Activated T-helper 2 cell treated with anti-CD3 and anti-CD28 coated beads, Interferon-gamma antibody, Interleukin-2, Interleukin-4, amounts not matched to agents 10 μg/mL and 5 μg/mL and 100 μg/mL, durations not matched to agents 14 hours and 24 hours and 36 hours (primary cell): ENCODE results near the gene LAMB2. TPM values are rescaled to one million over a fixed set of nuclear protein-coding genes. Genes with fewer than 3 reads are reported as not detected.

Experiments used
- DNase-seq: peaks from one replicate; pipeline ENCODE4 v3.0.0; 2021; ENCODE audit warnings: low spot score
- H3K27ac Mint-ChIP-seq: one replicate; pipeline ENCODE4 v1.8.0; 2021; ENCODE audit warnings: mixed read lengths
- H3K27me3 Mint-ChIP-seq: one replicate; pipeline ENCODE4 v1.8.0; 2021; ENCODE audit warnings: low read depth, mixed read lengths
- H3K36me3 Mint-ChIP-seq: one replicate; pipeline ENCODE4 v1.8.0; 2021; ENCODE audit warnings: low read depth, mixed read lengths
- H3K4me1 Mint-ChIP-seq: one replicate; pipeline ENCODE4 v1.8.0; 2021; ENCODE audit warnings: low read depth, mixed read lengths
- H3K4me3 Mint-ChIP-seq: one replicate; pipeline ENCODE4 v1.8.0; 2021; ENCODE audit warnings: low read depth, mild to moderate bottlenecking, moderate library complexity, mixed read lengths
- H3K9me3 Mint-ChIP-seq: one replicate; pipeline ENCODE4 v1.8.0; 2021; ENCODE audit warnings: mixed read lengths
- intact Hi-C: fragments of 100-400 bp; cut with micrococcal nuclease; formaldehyde crosslinking; loops from one replicate; pipeline ENCODE4 v1.15.1; 2023
- total RNA-seq: library from RNA; stranded (reverse); gene quantifications from 2 replicates; pipeline ENCODE4 v1.2.3, GENCODE V29; 2022

LAMB2 gene
- total RNA-seq, 1 donor from 2014 or later = 0.34 TPM

DNA sequence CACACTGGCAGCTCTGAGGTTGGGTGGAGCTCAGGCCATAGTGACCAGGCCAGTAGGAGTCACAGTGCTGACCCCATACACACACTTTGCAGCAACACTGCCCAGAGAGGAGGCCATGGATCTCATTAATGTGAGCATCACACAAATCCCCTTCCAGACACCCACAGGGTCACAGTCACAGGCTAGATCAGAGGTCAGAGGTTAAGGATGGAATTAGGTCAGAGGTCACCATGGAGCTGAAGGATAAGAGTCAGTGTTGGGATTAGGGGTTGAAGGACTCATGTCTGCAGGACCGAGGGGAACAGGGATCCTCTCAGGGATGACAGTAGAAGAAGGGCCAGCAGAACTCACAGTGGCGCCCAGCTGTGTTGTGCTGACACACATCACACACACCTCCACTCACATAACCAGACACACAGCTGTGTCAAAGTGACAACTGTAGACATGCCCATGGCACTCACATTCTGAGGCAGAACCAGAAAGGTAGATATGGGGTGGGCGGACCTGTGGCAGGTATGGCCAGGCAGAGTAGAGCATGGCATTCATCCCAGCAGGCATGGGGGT is 20.6 kb upstream of the LAMB2 start:
- intact Hi-C loops = no loop called here
- H3K27me3 Mint-ChIP-seq = no peaks in the 10 kb centered on the region
- no peaks in the 10 kb centered on the region for H3K9me3 Mint-ChIP-seq
- no peak overlapping the region for H3K27ac Mint-ChIP-seq
- H3K4me3 Mint-ChIP-seq = no peak overlapping the region
- no peak for DNase-seq
- no peaks in the 10 kb centered on the region for H3K4me1 Mint-ChIP-seq
- H3K36me3 Mint-ChIP-seq = no peaks in the 10 kb centered on the region

DNA sequence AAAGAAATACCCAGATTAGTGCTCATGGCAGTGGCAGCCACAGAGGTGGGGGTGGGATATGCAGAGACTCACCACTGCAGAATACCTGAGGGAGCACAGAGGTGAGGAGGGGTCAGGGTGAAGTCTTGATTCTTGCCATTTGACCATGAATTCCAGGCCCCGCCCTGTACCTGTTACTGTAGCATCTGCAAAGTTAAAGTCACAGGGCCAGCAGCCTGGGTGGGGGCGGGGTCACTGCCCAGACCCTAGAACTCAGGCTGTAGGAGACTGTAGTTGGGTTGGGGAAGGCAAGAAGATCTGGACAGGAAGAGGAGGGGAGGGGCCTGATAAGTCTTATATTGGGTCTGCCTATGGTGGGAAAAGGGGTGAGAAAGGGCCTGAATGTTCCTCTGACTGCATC is 18.8 kb upstream of the LAMB2 start:
- no peak for DNase-seq
- Mint-ChIP-seq H3K27me3 (no peaks in the 10 kb centered on the region), H3K4me3 (no peak overlapping the region), H3K4me1 (no peaks in the 10 kb centered on the region), H3K36me3 (no peaks in the 10 kb centered on the region), H3K9me3 (no peaks in the 10 kb centered on the region), H3K27ac (no peak overlapping the region)
- intact Hi-C loops = no loop called here

DNA sequence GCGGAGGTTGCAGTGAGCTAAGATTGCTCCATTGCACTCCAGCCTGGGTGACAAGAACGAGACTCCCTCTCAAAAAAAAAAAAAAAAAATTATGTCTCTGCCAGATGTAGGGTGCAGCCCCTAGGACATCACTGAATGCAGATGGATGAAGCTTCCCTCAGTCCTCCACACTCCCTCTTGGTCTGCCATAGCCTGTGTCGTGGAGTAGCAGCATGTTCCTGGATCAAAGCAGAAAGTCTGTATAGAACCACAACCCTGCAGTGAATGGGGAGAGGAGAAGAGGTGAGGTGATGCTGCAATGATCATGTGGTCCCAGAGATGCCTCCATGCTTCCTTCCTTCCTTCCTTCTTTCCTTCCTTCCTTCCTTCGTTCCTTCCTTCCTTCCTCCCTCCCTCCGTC is 15.3 kb upstream of the LAMB2 start:
- Mint-ChIP-seq H3K4me1 (no peaks in the 10 kb centered on the region), H3K9me3 (no peaks in the 10 kb centered on the region), H3K36me3 (no peaks in the 10 kb centered on the region), H3K4me3 (no peak overlapping the region), H3K27me3 (no peaks in the 10 kb centered on the region), H3K27ac (no peak overlapping the region)
- no peak for DNase-seq
- intact Hi-C loops = no loop called here

DNA sequence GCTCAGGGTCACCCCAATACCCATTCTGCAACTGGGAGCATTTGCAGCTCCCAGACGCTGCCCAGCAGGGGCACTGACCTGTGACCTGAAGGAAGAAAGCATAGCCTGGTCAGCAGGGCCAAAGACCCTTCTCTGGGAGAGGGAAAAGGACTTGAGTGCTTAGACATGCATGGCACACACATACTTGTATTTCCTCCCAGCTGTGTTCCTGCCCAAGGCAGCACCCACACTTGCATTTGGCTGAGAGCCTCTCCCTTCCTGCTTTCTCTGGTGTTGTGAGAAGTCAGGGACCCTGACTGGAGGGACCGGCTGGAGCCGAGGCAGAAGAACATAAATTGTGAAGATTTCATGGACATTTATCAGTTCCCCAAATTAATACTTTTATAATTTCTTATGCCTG is 7.2 kb upstream of the LAMB2 start:
- H3K4me3 Mint-ChIP-seq = no peak overlapping the region
- peaks cover 8% of the 10 kb centered on the region for H3K27me3 Mint-ChIP-seq
- no peaks in the 10 kb centered on the region for H3K36me3 Mint-ChIP-seq
- intact Hi-C loops = no loop called here
- peaks cover 14% of the 10 kb centered on the region for H3K4me1 Mint-ChIP-seq
- H3K9me3 Mint-ChIP-seq = peaks cover 4% of the 10 kb centered on the region
- H3K27ac Mint-ChIP-seq = no peak overlapping the region
- DNase-seq = no peak

DNA sequence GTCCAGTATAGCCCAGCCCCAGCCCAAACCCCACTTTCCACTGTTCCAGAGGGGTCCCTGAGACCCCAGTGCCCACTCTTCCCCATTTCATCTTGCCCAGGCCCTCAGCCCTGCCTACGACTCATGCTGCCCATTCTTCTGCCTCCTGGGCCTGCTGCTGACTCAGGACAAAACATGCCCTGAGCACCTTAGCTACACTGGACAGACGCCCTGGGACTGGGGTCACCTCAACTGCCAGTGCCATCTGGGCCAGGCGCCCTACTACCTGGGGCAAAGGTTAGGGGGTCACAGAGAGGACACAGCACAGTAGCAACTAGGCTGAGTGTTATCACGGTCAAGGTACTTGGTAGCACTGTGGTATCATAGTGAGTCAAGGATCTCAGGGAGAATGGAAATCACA is 2.6 kb upstream of the LAMB2 start:
- intact Hi-C loops = no loop called here
- no peaks in the 10 kb centered on the region for H3K36me3 Mint-ChIP-seq
- no peak overlapping the region for H3K4me3 Mint-ChIP-seq
- no peak for DNase-seq
- H3K27me3 Mint-ChIP-seq = peaks cover 10% of the 10 kb centered on the region
- H3K27ac Mint-ChIP-seq = no peak overlapping the region
- H3K9me3 Mint-ChIP-seq = no peaks in the 10 kb centered on the region
- peaks cover 3% of the 10 kb centered on the region for H3K4me1 Mint-ChIP-seq

DNA sequence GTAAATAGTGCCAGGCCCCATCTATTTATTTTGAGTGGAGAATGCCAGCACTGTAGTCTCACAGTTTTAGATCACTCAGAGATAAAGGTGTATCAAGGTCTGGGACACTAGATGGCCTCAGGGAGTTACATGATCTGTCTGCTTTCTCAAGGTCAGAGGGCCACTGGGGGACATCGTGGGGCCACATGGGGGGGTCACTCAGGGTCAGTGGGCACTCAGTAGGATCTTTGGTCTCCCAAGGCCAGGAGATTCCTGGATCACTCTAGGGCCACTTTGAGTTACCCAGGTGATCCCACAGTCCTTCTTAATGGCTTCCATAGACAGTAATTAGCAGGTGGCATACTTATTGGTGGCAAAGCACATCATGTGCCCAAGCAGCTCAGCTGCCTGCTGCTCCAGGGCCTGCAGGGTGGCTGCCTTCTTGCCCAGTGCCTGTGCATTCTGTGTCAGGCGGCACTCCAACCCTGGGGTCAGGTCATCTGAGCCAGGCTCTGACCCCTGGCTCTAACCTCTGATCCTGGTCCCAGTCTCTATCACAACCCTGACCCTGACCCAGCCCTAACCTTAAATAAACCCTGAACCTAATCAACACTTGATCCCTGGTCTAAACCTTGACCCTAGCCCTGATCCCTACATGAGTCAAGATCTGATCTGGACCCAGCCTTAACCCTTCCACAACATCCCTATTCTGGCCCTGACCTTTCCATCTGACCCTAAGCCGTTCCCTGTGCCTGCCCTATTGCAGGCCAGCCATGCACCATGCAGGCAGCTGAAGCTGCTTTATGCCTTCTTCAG is 1.8 kb upstream of the LAMB2 start:
- Mint-ChIP-seq H3K9me3 (no peaks in the 10 kb centered on the region), H3K4me3 (no peak overlapping the region), H3K27me3 (peaks cover 10% of the 10 kb centered on the region), H3K36me3 (no peaks in the 10 kb centered on the region), H3K27ac (no peak overlapping the region), H3K4me1 (peaks cover 1% of the 10 kb centered on the region)
- DNase-seq = no peak
- intact Hi-C loops = no loop called here

DNA sequence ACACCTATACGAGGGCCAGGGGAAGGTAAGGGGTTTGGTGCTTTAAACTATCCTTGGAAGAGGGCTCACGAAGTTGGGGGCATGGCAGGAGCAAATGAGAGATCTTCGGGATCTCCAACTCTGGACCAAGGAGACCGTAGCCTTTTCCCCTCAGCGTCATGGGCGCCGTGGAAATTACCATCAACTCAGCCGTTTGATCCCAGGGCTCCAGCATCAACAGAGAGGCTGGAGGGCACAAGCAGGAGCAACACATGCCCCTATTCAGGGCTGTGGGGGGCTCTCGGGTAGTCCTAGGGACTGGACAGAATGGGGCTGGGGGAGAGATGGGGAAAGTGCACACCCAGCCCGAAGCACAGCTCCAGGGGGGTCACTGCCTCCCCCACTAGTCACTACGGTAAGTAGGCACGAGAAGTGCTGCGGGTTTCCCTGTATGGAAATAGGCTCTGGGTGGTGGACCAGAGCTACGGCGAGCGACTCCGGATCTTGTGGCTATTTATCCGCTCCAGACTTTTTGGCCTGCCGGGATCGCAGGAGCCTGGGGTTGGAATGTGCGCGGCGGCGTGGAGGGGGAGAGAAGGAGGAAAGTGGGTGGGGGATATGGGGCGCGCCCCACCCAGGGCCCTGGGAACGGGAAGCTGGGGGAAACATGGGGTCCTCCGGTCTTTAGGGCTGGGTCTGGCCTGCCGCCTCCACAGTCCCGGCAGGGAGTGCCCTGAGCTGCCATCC is 539 bp upstream of the LAMB2 start:
- intact Hi-C loops = no loop called here
- Mint-ChIP-seq H3K27ac (no peak overlapping the region), H3K9me3 (no peaks in the 10 kb centered on the region), H3K4me1 (peaks cover 1% of the 10 kb centered on the region), H3K36me3 (no peaks in the 10 kb centered on the region), H3K4me3 (no peak overlapping the region), H3K27me3 (peaks cover 10% of the 10 kb centered on the region)
- no peak for DNase-seq

GRCh38 chr3:49132073-49132436 is 795 bp downstream of the LAMB2 start:
- no peak overlapping the region for H3K27ac Mint-ChIP-seq
- peaks cover 7% of the 10 kb centered on the region for H3K27me3 Mint-ChIP-seq
- intact Hi-C loops = no loop called here
- no peak overlapping the region for H3K4me3 Mint-ChIP-seq
- peaks cover 1% of the 10 kb centered on the region for H3K4me1 Mint-ChIP-seq
- no peaks in the 10 kb centered on the region for H3K36me3 Mint-ChIP-seq
- H3K9me3 Mint-ChIP-seq = no peaks in the 10 kb centered on the region
- DNase-seq = no peak

- Mint-ChIP-seq H3K9me3 (no peaks in the 10 kb centered on the region), H3K36me3 (no peaks in the 10 kb centered on the region), H3K4me1 (peaks cover 1% of the 10 kb centered on the region), H3K27ac (no peak overlapping the region), H3K27me3 (peaks cover 7% of the 10 kb centered on the region), H3K4me3 (no peak overlapping the region)
- DNase-seq = no peak
- intact Hi-C loops = no loop called here
These were observed 1.3 kb downstream of the LAMB2 start for GRCh38 chr3:49131576-49131975.

- Mint-ChIP-seq H3K27ac (no peak overlapping the region), H3K4me1 (peaks cover 1% of the 10 kb centered on the region), H3K4me3 (no peak overlapping the region), H3K9me3 (no peaks in the 10 kb centered on the region), H3K27me3 (peaks cover 7% of the 10 kb centered on the region), H3K36me3 (no peaks in the 10 kb centered on the region)
- no peak for DNase-seq
- intact Hi-C loops = no loop called here
These were observed 1.8 kb downstream of the LAMB2 start for GRCh38 chr3:49131040-49131439.

DNA sequence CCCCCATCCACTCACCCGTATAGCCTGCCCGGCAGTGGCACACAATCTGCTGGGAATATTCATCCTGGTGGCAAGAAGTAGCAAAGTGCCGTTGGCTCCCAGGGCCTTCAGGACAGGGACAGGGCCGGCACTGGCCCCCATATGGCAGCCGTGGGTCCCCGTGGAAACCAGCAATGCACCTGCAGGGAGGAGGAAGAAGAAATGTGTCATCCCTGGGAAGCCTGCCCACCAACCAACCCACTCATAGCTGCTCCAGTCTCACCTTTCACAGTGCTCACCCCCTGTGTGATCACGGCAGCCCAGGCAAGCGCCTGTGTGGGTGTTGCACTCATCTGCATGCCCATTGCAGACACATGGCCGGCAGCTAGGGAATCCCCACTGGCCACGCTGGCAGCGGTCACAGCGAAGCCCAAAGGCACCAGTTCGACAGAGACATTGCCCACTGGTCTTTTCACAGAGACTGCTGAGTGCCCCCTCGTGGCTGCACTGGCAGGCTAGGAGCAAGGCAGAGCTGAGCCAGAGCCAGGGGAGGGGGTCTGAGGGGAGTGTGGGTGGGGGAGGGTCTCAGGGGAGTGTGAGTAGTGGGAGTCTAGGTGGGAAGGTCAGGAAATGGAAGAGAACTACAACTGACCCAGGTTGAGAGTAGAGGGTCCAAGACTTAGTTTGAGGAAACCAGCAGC is 7.7 kb downstream of the LAMB2 start:
- H3K27ac Mint-ChIP-seq = no peak overlapping the region
- H3K9me3 Mint-ChIP-seq = no peaks in the 10 kb centered on the region
- no peaks in the 10 kb centered on the region for H3K27me3 Mint-ChIP-seq
- intact Hi-C loops = loop anchor here (5.0 kb wide), 1 partner anchor 42 kb away; the partner anchor contains the start of gene CCDC71
- H3K36me3 Mint-ChIP-seq = no peaks in the 10 kb centered on the region
- no peaks in the 10 kb centered on the region for H3K4me1 Mint-ChIP-seq
- H3K4me3 Mint-ChIP-seq = no peak overlapping the region
- DNase-seq = no peak

GRCh38 chr3:49124203-49124602 is 8.6 kb downstream of the LAMB2 start:
- Mint-ChIP-seq H3K4me1 (peaks cover 8% of the 10 kb centered on the region), H3K27me3 (no peaks in the 10 kb centered on the region), H3K27ac (no peak overlapping the region), H3K9me3 (no peaks in the 10 kb centered on the region), H3K4me3 (no peak overlapping the region), H3K36me3 (peaks cover 5% of the 10 kb centered on the region)
- intact Hi-C loops = loop anchor here (5.0 kb wide), 1 partner anchor 43 kb away; the partner anchor contains the start of gene CCDC71
- no peak for DNase-seq
